ENCODE data around the gene TTLL11. TPM values are rescaled to one million over a fixed set of nuclear protein-coding genes. Genes with fewer than 3 reads are reported as not detected.

TTLL11 gene
- total RNA-seq, 1 donor from 2014 or later: 6.9 TPM

DNA sequence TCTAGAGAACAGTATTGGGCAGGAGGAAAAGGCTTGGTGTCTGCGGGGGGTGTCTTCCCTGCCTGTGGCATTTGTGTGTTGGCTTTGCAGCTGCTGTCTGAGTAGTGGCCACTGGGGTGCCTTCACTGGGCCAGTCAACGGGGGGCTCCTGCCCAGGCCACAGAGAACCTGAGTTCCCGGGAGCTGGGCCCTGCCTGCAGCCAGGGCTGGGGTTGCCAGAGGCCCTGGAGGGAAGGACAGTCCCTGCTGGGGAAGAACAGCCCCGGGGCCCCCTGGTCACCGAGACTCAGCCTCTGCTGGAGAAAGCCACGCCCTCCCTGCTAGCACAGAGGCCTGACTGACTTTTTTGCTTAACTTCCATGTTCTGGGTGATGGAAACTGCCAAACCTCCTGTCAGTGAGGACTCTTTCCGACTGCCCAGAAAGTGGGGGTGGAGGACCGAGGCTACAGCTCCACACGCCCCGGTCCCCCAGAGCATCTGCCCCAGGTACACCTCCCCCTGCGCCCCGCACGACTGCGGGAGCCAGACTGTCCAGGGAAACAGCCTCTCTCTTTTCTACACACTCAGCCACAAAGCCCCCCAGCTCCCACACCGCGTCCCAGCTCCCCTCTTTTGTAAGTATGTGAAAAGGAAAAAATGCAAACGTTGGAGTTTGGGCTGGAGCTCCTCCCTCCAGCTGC is 308.2 kb downstream of the TTLL11 start:
- FAIRE-seq (no peak), DNase-seq (ENCODE audit: low read depth) (no peak)
- no peak overlapping the region for H3K4me3 ChIP-seq (ENCODE audit: insufficient read depth, low read depth, low read length)
- Mint-ChIP-seq H3K27me3 (ENCODE audit: low read depth, unreplicated experiment) (no peaks in the 10 kb centered on the region), H3K4me3 (ENCODE audit: unreplicated experiment) (no peak overlapping the region), H3K9me3 (ENCODE audit: unreplicated experiment) (no peaks in the 10 kb centered on the region), H3K4me1 (ENCODE audit: low read depth, unreplicated experiment) (peaks cover 16% of the 10 kb centered on the region), H3K36me3 (ENCODE audit: low read depth, unreplicated experiment) (peaks cover 7% of the 10 kb centered on the region), H3K27ac (ENCODE audit: unreplicated experiment) (no peak overlapping the region)
- peaks cover 1% of the 10 kb centered on the region for H3K4me1 ChIP-seq (ENCODE audit: insufficient read depth, low read length)
- no peaks in the 10 kb centered on the region for H3K27me3 ChIP-seq (ENCODE audit: insufficient read depth, low read length)
- no peak for TF ChIP-seq EZH2 (IDR thresholded peaks at IDR 0.05; ENCODE audit: insufficient read depth, low read length)
- TF ChIP-seq, protein P1, sequence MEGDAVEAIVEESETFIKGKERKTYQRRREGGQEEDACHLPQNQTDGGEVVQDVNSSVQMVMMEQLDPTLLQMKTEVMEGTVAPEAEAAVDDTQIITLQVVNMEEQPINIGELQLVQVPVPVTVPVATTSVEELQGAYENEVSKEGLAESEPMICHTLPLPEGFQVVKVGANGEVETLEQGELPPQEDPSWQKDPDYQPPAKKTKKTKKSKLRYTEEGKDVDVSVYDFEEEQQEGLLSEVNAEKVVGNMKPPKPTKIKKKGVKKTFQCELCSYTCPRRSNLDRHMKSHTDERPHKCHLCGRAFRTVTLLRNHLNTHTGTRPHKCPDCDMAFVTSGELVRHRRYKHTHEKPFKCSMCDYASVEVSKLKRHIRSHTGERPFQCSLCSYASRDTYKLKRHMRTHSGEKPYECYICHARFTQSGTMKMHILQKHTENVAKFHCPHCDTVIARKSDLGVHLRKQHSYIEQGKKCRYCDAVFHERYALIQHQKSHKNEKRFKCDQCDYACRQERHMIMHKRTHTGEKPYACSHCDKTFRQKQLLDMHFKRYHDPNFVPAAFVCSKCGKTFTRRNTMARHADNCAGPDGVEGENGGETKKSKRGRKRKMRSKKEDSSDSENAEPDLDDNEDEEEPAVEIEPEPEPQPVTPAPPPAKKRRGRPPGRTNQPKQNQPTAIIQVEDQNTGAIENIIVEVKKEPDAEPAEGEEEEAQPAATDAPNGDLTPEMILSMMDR (IDR thresholded peaks at IDR 0.05; ENCODE audit: insufficient read depth, low read depth, low read length): no peak
- peaks cover 17% of the 10 kb centered on the region for H4K20me1 ChIP-seq (ENCODE audit: insufficient read depth, low read length)
- H3K36me3 ChIP-seq (ENCODE audit: insufficient read depth, low read length): peaks cover 4% of the 10 kb centered on the region
- H3K9me3 ChIP-seq (ENCODE audit: insufficient read depth, low read depth, low read length): no peaks in the 10 kb centered on the region
- H3K4me2 ChIP-seq (ENCODE audit: low read length): no peak overlapping the region
- no peak overlapping the region for H2AFZ ChIP-seq (ENCODE audit: low read depth, low read length)
- no peaks in the 10 kb centered on the region for H3K79me2 ChIP-seq (ENCODE audit: insufficient read depth, low read length)
- H3K27ac ChIP-seq (ENCODE audit: low read depth, low read length): no peak overlapping the region
- H3K9ac ChIP-seq (ENCODE audit: low read length): no peak overlapping the region

DNA sequence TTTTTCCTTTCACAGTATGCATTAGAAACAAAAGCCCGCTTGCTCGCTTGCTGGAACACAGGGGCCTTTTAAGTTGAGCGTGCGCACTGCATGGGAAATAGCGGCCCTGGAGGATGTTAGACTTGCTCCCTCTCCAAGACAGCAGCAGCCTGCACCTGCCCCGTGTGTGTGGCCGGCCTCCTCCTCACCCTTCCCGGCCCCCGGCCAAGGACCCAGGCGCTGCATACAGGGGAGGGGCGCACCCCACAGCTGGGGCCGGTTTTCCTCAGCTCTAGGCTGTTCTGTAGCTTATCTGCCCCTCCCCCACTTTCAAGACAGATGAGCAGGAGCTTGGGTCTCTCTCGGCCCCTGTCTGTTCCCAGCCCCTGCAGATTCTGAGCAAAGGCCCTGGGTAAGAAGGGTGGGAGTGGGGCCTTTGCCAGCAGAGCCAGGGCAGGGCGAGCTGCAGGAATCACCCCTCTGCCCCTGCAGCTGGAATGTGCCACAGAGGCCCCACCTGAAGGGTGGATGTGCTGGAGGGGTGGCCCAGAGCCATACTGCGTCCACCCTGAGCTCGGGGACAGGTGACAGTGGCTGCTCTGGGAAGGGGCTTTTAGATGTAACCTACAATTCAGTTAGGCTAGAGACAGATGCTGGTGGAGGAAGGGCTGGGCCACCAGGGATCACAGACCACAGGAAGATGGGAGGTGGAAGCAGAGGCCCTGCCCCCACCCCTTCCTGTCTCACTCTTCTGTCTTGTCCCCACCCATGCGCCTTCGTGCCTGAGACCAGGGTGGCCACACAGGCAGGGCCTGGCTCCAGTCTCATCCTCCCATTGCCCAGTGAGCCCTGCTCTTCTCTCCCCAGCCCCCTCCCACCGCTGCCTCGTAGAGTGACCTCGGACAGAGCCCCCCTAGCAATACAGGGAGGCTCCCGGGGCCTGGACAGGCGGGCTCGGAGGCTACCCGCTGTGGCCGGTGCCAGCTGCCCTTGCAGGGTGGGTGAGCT is 309.3 kb downstream of the TTLL11 start:
- Histone ChIP-seq H3K27me3 (ENCODE audit: insufficient read depth, low read length) (no peaks in the 10 kb centered on the region), H3K9me3 (ENCODE audit: insufficient read depth, low read depth, low read length) (no peaks in the 10 kb centered on the region), H3K36me3 (ENCODE audit: insufficient read depth, low read length) (peaks cover 4% of the 10 kb centered on the region), H2AFZ (ENCODE audit: low read depth, low read length) (no peak overlapping the region), H3K27ac (ENCODE audit: low read depth, low read length) (no peak overlapping the region), H3K4me2 (ENCODE audit: low read length) (no peak overlapping the region), H3K9ac (ENCODE audit: low read length) (no peak overlapping the region), H3K79me2 (ENCODE audit: insufficient read depth, low read length) (no peaks in the 10 kb centered on the region), H4K20me1 (ENCODE audit: insufficient read depth, low read length) (peaks cover 22% of the 10 kb centered on the region), H3K4me1 (ENCODE audit: insufficient read depth, low read length) (peaks cover 12% of the 10 kb centered on the region), H3K4me3 (ENCODE audit: insufficient read depth, low read depth, low read length) (no peak overlapping the region)
- no peak overlapping the region for H3K4me3 Mint-ChIP-seq (ENCODE audit: unreplicated experiment)
- DNase-seq (ENCODE audit: low read depth) (no peak), FAIRE-seq (no peak)
- no peak overlapping the region for H3K27ac Mint-ChIP-seq (ENCODE audit: unreplicated experiment)
- peaks cover 26% of the 10 kb centered on the region for H3K4me1 Mint-ChIP-seq (ENCODE audit: low read depth, unreplicated experiment)
- TF ChIP-seq, protein P1 (IDR thresholded peaks at IDR 0.05; ENCODE audit: insufficient read depth, low read depth, low read length): no peak
- no peak for TF ChIP-seq EZH2 (IDR thresholded peaks at IDR 0.05; ENCODE audit: insufficient read depth, low read length)
- peaks cover 7% of the 10 kb centered on the region for H3K36me3 Mint-ChIP-seq (ENCODE audit: low read depth, unreplicated experiment)
- no peaks in the 10 kb centered on the region for H3K27me3 Mint-ChIP-seq (ENCODE audit: low read depth, unreplicated experiment)
- peaks cover under 1% of the 10 kb centered on the region for H3K9me3 Mint-ChIP-seq (ENCODE audit: unreplicated experiment)
